Tibial nerve (tissue), 3 donors: Measurements from ENCODE around the gene CDR2L.

Source experiments
- POLR2A ChIP-seq, 2 donors: fragments of 450-650 bp; IDR thresholded peaks; one replicate each; pipeline ENCODE4 v1.6.1; 2017; ENCODE audit warnings: antibody characterized with exemption in 2 of 2, mild to moderate bottlenecking in 2 of 2, moderate library complexity in 2 of 2
- TF ChIP-seq, protein P1 (sequence below), 5 experiments: fragments of 200-600 bp in 3 of 5; fragments of 450-650 bp in 2 of 5; sonication (generic) in 3 of 5; IDR thresholded peaks; one replicate each; pipeline ENCODE4 v1.5.1; 2016 to 2019; ENCODE audit warnings: antibody characterized with exemption in 5 of 5, mild to moderate bottlenecking in 3 of 5, moderate library complexity in 2 of 5

DNA sequence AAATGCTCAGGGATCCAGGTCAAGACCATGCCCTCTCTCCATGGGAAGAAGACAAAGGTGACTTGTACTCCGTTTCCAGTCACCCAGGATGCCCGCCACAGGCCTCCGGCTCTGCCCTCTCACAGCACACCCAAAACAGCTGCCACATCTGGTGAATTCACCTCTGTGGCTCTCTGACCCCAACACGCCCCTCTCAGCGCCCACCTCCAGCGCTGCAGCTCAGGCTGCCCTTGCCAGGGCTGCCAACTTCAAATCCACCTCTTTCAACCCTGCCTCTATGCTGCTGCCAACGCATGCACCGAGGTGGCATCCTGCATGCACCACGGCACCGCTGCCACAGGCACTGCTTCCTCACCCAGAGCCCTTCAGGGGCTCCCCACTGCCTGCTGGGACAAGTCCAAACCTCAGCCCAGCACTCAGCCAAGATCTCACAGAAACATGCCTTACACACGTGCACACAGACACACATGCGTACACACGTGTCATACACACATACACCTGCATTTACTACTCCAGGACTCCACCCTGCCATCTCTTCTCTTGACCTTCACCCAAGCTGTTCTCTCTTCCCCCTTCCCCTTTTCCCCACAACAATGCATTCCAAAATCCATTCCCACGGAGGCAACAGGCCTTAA, 22.3 kb upstream of the CDR2L start:
- TF ChIP-seq, protein P1, sequence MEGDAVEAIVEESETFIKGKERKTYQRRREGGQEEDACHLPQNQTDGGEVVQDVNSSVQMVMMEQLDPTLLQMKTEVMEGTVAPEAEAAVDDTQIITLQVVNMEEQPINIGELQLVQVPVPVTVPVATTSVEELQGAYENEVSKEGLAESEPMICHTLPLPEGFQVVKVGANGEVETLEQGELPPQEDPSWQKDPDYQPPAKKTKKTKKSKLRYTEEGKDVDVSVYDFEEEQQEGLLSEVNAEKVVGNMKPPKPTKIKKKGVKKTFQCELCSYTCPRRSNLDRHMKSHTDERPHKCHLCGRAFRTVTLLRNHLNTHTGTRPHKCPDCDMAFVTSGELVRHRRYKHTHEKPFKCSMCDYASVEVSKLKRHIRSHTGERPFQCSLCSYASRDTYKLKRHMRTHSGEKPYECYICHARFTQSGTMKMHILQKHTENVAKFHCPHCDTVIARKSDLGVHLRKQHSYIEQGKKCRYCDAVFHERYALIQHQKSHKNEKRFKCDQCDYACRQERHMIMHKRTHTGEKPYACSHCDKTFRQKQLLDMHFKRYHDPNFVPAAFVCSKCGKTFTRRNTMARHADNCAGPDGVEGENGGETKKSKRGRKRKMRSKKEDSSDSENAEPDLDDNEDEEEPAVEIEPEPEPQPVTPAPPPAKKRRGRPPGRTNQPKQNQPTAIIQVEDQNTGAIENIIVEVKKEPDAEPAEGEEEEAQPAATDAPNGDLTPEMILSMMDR (IDR thresholded peaks at IDR 0.05), result no peak
- TF ChIP-seq POLR2A (IDR thresholded peaks at IDR 0.05), result no peak
